SK-N-SH (cell line): Measurements from ENCODE around the gene MTCL3.
A peak's percentile ranks its signal among the peaks of the same experiment; 100 is the strongest.

Experiments
- CTCF ChIA-PET: fragments of 300-600, 350-600 bp; formaldehyde crosslinking; extraction: SDS; loops from one replicate; lab custom pipeline; 2021; lab: Yijun Ruan, JAX
- POLR2A ChIA-PET: fragments of 350-600 bp; sonication (Branson Sonifier 250); formaldehyde crosslinking; extraction: SDS; loops from one replicate; lab custom pipeline; 2020; ENCODE audit warnings: antibody characterized with exemption, inconsistent platforms; lab: Yijun Ruan, JAX
- DNase-seq: peaks from one replicate; pipeline ENCODE4 v3.0.0; 2012
- H2AFZ ChIP-seq: fragments of 200-600 bp; sonication (generic); 2 replicates; pipeline ENCODE4 v1.8.1; 2016; ENCODE audit warnings: antibody characterized with exemption, mild to moderate bottlenecking, low read depth
- H3F3A ChIP-seq: fragments of 200-600 bp; sonication (generic); replicated peaks from 2 replicates; pipeline ENCODE3; 2016; ENCODE audit warnings: antibody characterized with exemption, mild to moderate bottlenecking; ENCODE audit not compliant: insufficient read depth
- H3K27ac ChIP-seq, 2 experiments: fragments of 200-500 bp in 1 of 2; fragments of 200-600 bp in 1 of 2; sonication (Bioruptor generic) in 1 of 2; sonication (generic), shearing (Covaris generic) in 1 of 2; 2 replicates each; pipeline versions ENCODE4 v1.5.1 to v1.6.1; 2014 to 2016; ENCODE audit warnings: low read depth in 2 of 2, inconsistent platforms in 1 of 2, low read length in 1 of 2, mild to moderate bottlenecking in 1 of 2, mixed read lengths in 1 of 2
- H3K27me3 ChIP-seq: fragments of 200-600 bp; sonication (generic), shearing (Covaris generic); 2 replicates; pipeline ENCODE4 v1.6.1; 2016; ENCODE audit warnings: mixed run types; ENCODE audit not compliant: insufficient read depth
- H3K36me3 ChIP-seq, 2 experiments: fragments of 200-500 bp in 1 of 2; fragments of 200-600 bp in 1 of 2; sonication (Bioruptor generic) in 1 of 2; sonication (generic) in 1 of 2; replicated peaks in 1 of 2; 2 replicates each; pipeline versions ENCODE3 to v1.5.1; 2014 to 2016; ENCODE audit warnings: low read length in 1 of 2, mild to moderate bottlenecking in 1 of 2; ENCODE audit not compliant: insufficient read depth in 2 of 2, control insufficient read depth in 1 of 2
- H3K4me1 ChIP-seq, 2 experiments: fragments of 200-500 bp in 1 of 2; fragments of 200-600 bp in 1 of 2; sonication (Bioruptor generic) in 1 of 2; sonication (generic), shearing (Covaris generic) in 1 of 2; 2 replicates each; pipeline versions ENCODE4 v1.5.1 to v1.6.1; 2014 to 2016; ENCODE audit warnings: low read depth in 1 of 2, low read length in 1 of 2, mixed run types in 1 of 2; ENCODE audit not compliant: insufficient read depth in 2 of 2, control insufficient read depth in 1 of 2
- H3K4me2 ChIP-seq: fragments of 200-600 bp; sonication (generic), shearing (Covaris generic); 2 replicates; pipeline ENCODE4 v1.6.1; 2017; ENCODE audit warnings: mixed run types
- H3K4me3 ChIP-seq, 2 experiments: fragments of 200-500 bp in 1 of 2; fragments of 200-600 bp in 1 of 2; sonication (Bioruptor generic) in 1 of 2; sonication (generic), shearing (Covaris generic) in 1 of 2; 2 replicates each; pipeline versions ENCODE4 v1.5.1 to v1.8.1; 2014 to 2016; ENCODE audit warnings: low read depth in 2 of 2, inconsistent platforms in 1 of 2, low read length in 1 of 2, mild to moderate bottlenecking in 1 of 2, mixed read lengths in 1 of 2, moderate library complexity in 1 of 2
- H3K79me2 ChIP-seq: fragments of 200-600 bp; sonication (generic); 2 replicates; pipeline ENCODE4 v1.8.1; 2017; ENCODE audit warnings: mild to moderate bottlenecking; ENCODE audit not compliant: insufficient read depth
- H3K9ac ChIP-seq: fragments of 200-600 bp; sonication (generic); 2 replicates; pipeline ENCODE4 v1.6.1; 2017; ENCODE audit warnings: mixed run types
- H3K9me2 ChIP-seq: fragments of 200-600 bp; sonication (generic); 2 replicates; pipeline ENCODE4 v1.6.1; 2017; ENCODE audit warnings: mixed run types
- H3K9me3 ChIP-seq: fragments of 200-600 bp; sonication (generic); 2 replicates; pipeline ENCODE4 v1.6.1; 2017; ENCODE audit warnings: mixed run types, mild to moderate bottlenecking, moderate library complexity
- H4K20me1 ChIP-seq: fragments of 200-600 bp; sonication (generic); 2 replicates; pipeline ENCODE4 v1.6.1; 2017; ENCODE audit warnings: mild to moderate bottlenecking, mixed run types; ENCODE audit not compliant: insufficient read depth
- CHD2 ChIP-seq: fragments of 150-350 bp; IDR thresholded peaks from 2 replicates; pipeline ENCODE4 v1.6.1; 2018; ENCODE audit warnings: low read length; ENCODE audit not compliant: partially characterized antibody
- CTCF ChIP-seq: fragments of 200-600 bp; sonication (generic); IDR thresholded peaks from 2 replicates; pipeline ENCODE4 v1.6.1; 2017; ENCODE audit warnings: antibody characterized with exemption, mild to moderate bottlenecking, moderate library complexity
- ELF1 ChIP-seq: IDR thresholded peaks from 2 replicates; pipeline ENCODE4 v1.4.0; 2012
- EP300 ChIP-seq, 2 experiments: IDR thresholded peaks; 2 replicates each; pipeline versions ENCODE4 v1.4.0 to v1.6.1; 2012; ENCODE audit warnings: borderline replicate concordance in 1 of 2, low read depth in 1 of 2, low read length in 1 of 2
- EZH2phosphoT487 ChIP-seq: fragments of 200-600 bp; sonication (generic); IDR thresholded peaks from 2 replicates; pipeline ENCODE4 v1.6.1; 2017; ENCODE audit warnings: low read depth, mixed run types, mild to moderate bottlenecking, antibody characterized with exemption, moderate library complexity, borderline replicate concordance
- FOSL2 ChIP-seq: IDR thresholded peaks from 2 replicates; pipeline ENCODE4 v1.4.0; 2012; ENCODE audit warnings: low read depth, mild to moderate bottlenecking, moderate library complexity, borderline replicate concordance
- FOXJ3 ChIP-seq: sonication (generic); formaldehyde crosslinking; IDR thresholded peaks from 2 replicates; pipeline ENCODE4 v1.5.1; 2020; ENCODE audit warnings: mild to moderate bottlenecking, missing genetic modification reagents
- FOXM1 ChIP-seq: IDR thresholded peaks from 2 replicates; pipeline ENCODE4 v1.4.0; 2012; ENCODE audit warnings: low read depth, mild to moderate bottlenecking
- IRF3 ChIP-seq: fragments of 150-350 bp; IDR thresholded peaks from 2 replicates; pipeline ENCODE4 v1.6.1; 2016; ENCODE audit warnings: mild to moderate bottlenecking, low read depth, low read length
- JUND ChIP-seq: IDR thresholded peaks from 2 replicates; pipeline ENCODE4 v1.4.0; 2012
- MAX ChIP-seq: IDR thresholded peaks from 2 replicates; pipeline ENCODE4 v1.4.0; 2012; ENCODE audit warnings: low read depth
- MXI1 ChIP-seq: IDR thresholded peaks from 2 replicates; pipeline ENCODE4 v1.6.1; 2012; ENCODE audit warnings: mild to moderate bottlenecking, low read depth, low read length, improper control_type of control experiment
- NFIC ChIP-seq: IDR thresholded peaks from 2 replicates; pipeline ENCODE4 v1.4.0; 2012; ENCODE audit warnings: borderline replicate concordance
- POLR2AphosphoS5 ChIP-seq: IDR thresholded peaks from 2 replicates; pipeline ENCODE4 v1.6.1; 2012; ENCODE audit warnings: low read depth, low read length
- RAD21 ChIP-seq: IDR thresholded peaks from 2 replicates; pipeline ENCODE4 v1.6.1; 2012; ENCODE audit warnings: mild to moderate bottlenecking, low read length
- RFX5 ChIP-seq: IDR thresholded peaks from 2 replicates; pipeline ENCODE4 v1.6.1; 2012; ENCODE audit warnings: mild to moderate bottlenecking, improper control_type of control experiment, low read length
- TAF1 ChIP-seq: IDR thresholded peaks from 2 replicates; pipeline ENCODE4 v1.6.1; 2012; ENCODE audit warnings: low read depth, mild to moderate bottlenecking, low read length, moderate library complexity, borderline replicate concordance
- TCF12 ChIP-seq: IDR thresholded peaks from 2 replicates; pipeline ENCODE4 v1.4.0; 2012
- TEAD4 ChIP-seq: IDR thresholded peaks from 2 replicates; pipeline ENCODE4 v1.4.0; 2012; ENCODE audit warnings: mild to moderate bottlenecking, borderline replicate concordance; ENCODE audit not compliant: insufficient read depth
- USF2 ChIP-seq: fragments of 150-350 bp; IDR thresholded peaks from 2 replicates; pipeline ENCODE4 v1.6.1; 2017; ENCODE audit warnings: antibody characterized with exemption, low read length, low read depth, borderline replicate concordance
- YY1 ChIP-seq: IDR thresholded peaks from 2 replicates; pipeline ENCODE4 v1.4.0; 2012; ENCODE audit warnings: low read depth, mild to moderate bottlenecking
- ZBTB33 ChIP-seq: IDR thresholded peaks from 2 replicates; pipeline ENCODE4 v1.4.0; 2012; ENCODE audit warnings: low read depth, borderline replicate concordance
- WGBS: methylation state at CpG from one replicate; pipeline ENCODE4 v1.1.6; 2017; ENCODE audit warnings: low lambda C conversion rate; 5-methylcytosine and 5-hydroxymethylcytosine counted together

MTCL3 gene

GRCh38 chr6:127538750-127539264 is 19.7 kb upstream of the MTCL3 start:
- Histone ChIP-seq H3K9me2 (no peaks in the 10 kb centered on the region), H3K9ac (no peak overlapping the region), H3K9me3 (no peaks in the 10 kb centered on the region), H3K4me2 (no peak overlapping the region), H3K4me3 (no peak overlapping the region), H3K27ac (no peak overlapping the region), H3K27me3 (no peaks in the 10 kb centered on the region), H3K36me3 (no peaks in the 10 kb centered on the region)
- POLR2A ChIA-PET: interaction anchor here (1.4 kb wide), 3 partner anchors 20 to 23 kb away, joined by 4 to 8 read pairs (median 6); partner anchors contain the start of gene MTCL3
- DNase-seq: no peak
- TF ChIP-seq ZBTB33 (no peak), EP300 (IDR thresholded peaks at IDR 0.05; ENCODE audit: borderline replicate concordance in 1 of 2, low read depth in 1 of 2, low read length in 1 of 2) (no peak), TAF1 (no peak), USF2 (no peak), FOXJ3 (CRISPR knock-in tag) (no peak), CTCF (no peak), JUND (no peak)
- TF ChIP-seq, all 33 proteins: peak for 0
- CTCF ChIA-PET: interaction anchor here (0.6 to 6.3 kb wide), 34 partner anchors 8 to 734 kb away, joined by 3 to 77 read pairs (median 5); partner anchors contain the start of genes KIAA0408 and MTCL3
- Histone ChIP-seq H3F3A (no peaks in the 10 kb centered on the region), H3K4me1 (peaks cover 0 to 4% of the 10 kb centered on the region in 2 experiments; a peak in 1 of 4 replicates), H4K20me1 (no peaks in the 10 kb centered on the region), H2AFZ (0 out of 2 replicates have a peak overlapping the region, but pooled peaks have one; percentile 19), H3K79me2 (no peaks in the 10 kb centered on the region)
- 38% methylated on average over 2 of the region's 2 CpGs for WGBS

- H3K36me3 ChIP-seq: no peaks in the 10 kb centered on the region
- H3K27me3 ChIP-seq: peaks cover 7% of the 10 kb centered on the region; the same call in 1 of the 2 replicates
- no peak overlapping the region for H3K9ac ChIP-seq
- no peaks in the 10 kb centered on the region for H3K79me2 ChIP-seq
- no peak for DNase-seq
- no peak overlapping the region for H3K4me2 ChIP-seq
- H3K4me1 ChIP-seq: peaks cover 0 to under 1% of the 10 kb centered on the region in 2 experiments; a peak in 1 of 4 replicates
- ChIA-PET CTCF (interaction anchor here (0.6 kb wide), 1 partner anchor 18 kb away, joined by 3 read pairs; no protein-coding TSS in a partner anchor), POLR2A (no interaction called here)
- no peak overlapping the region for H3K27ac ChIP-seq
- H4K20me1 ChIP-seq: no peaks in the 10 kb centered on the region
- 44% methylated on average over 3 of the region's 3 CpGs for WGBS
- no peak overlapping the region for H3K4me3 ChIP-seq
- peaks cover 5% of the 10 kb centered on the region; the same call in 1 of the 2 replicates for H3K9me2 ChIP-seq
- H3F3A ChIP-seq: no peaks in the 10 kb centered on the region
- no peak overlapping the region for H2AFZ ChIP-seq
- H3K9me3 ChIP-seq: no peaks in the 10 kb centered on the region
- no peak for TF ChIP-seq FOXJ3 (CRISPR knock-in tag)
- no peak for TF ChIP-seq YY1
- TF ChIP-seq FOXM1: no peak
- no peak for TF ChIP-seq MXI1
- TF ChIP-seq TCF12: no peak
- TF ChIP-seq EP300 (IDR thresholded peaks at IDR 0.05; ENCODE audit: borderline replicate concordance in 1 of 2, low read depth in 1 of 2, low read length in 1 of 2): no peak
- no peak for TF ChIP-seq NFIC
- TF ChIP-seq POLR2AphosphoS5: no peak
- TF ChIP-seq ELF1: no peak
- no peak for TF ChIP-seq EZH2phosphoT487
- no peak for TF ChIP-seq MAX
- TF ChIP-seq IRF3: no peak
- TF ChIP-seq RFX5: no peak
- TF ChIP-seq CHD2: no peak
- no peak for TF ChIP-seq RAD21
- no peak for TF ChIP-seq TEAD4
- TF ChIP-seq FOSL2: no peak
- TF ChIP-seq, all 33 proteins: peak for 0
Observed at GRCh38 chr6:127533736-127534135, 14.6 kb upstream of the MTCL3 start.
